Activated CD4-positive, alpha-beta T cell treated with anti-CD3 and anti-CD28 coated beads for 24 hours (primary cell): Measurements from ENCODE around the gene PYY.
"Not testable (repeated sequence)": the region's sequence is repeated elsewhere in the genome, so short reads cannot be mapped to it uniquely, and the experiment has no call there.

Experiments
- DNase-seq, 2 donors: peaks; one replicate each; pipeline ENCODE4 v3.0.0-alpha.2; 2020; ENCODE audit warnings: low read depth in 2 of 2

PYY gene

DNA sequence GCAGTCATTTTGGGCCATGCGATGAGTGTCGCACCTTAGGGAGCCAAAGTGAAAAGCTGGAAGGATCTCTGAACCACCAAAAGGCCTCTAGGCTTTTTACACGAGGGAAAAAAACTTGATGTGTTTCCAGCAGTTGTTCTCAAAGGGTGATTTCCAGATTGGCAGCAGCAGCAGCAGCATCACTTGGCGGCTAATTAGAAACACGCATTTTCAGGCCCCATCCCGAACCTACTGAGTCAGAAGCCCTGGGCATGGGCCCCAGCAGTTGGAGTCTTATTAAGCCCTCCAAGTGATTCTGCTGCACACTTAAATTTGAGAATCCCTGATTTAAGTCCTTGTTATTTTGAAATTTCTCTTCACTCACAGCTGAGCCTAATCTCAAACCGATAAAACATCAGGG lies 25.3 kb upstream of the PYY start:
- no peak for DNase-seq

DNA sequence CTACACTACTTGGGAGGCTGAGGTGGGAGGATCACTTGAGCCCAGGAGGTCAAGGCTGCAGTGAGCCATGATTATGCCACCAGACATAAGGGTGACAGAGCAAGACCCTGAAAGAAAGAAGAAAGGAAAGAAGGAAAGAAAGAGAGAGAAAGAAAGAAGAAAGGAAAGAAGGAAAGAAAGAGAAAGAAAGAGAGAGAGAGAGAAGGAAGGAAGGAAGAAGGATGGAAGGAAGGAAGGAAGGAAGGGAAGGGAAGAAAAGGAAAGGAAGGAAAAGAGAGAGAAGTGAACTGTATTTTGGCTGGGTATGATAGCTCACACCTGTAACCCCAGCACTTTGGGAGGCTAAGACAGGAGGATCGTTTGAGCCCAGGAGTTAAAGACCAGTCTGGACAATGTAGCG lies 24.3 kb upstream of the PYY start:
- DNase-seq = no peak

DNA sequence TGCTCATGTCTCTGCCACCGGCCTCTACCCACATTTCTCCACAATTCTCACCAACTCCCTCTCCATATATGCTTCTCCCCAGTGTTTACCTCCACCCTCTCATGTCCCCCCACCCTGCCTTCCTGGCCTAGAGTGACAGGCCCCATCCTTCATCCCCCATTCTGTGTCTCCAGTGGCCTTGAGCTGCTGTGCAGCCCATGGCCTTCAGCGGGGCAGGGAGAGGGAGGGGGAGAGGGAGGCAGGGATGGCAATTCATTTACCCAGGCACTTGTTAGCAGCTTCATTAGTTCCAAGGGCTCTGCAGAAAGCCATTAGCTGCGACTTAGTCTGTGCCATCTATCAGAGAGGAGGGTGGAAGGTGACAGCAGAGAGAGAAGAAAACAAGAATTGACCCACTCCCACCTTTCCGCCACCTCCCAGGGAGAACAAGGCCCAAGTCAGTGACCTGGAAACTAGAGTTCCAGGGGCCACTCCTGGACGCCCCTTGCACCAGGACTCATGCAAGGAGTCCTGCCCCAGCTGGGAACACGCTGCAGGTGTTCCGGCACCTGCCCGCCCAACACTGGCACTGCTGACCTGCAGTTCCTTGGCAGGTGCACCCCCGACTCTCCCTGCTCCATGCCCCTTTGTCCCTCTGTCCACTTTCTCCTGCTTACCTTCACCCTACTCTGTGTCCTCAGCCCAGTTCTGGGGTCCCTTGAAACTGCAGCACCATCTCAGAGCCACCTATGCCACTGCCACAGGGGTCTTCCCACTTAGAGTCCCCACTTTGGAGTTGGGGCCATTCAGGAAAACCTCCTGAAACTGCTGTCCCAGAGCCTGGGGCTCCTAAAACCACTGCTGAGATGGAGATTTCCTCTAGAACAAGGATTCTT lies 23.5 kb upstream of the PYY start:
- no peak for DNase-seq

DNA sequence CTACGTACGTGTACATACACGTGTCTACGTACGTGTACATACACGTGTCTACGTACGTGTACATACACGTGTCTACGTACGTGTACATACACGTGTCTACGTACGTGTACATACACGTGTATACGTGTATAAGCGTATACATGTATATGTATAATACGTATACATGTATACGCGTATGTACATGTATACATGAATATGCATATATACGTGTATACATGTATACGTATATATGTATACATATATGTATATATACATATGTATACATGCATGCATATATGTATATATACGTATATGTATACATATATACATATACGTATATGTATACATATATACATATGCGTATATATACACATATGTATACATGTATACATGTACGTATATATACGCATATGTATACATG lies 22.2 kb upstream of the PYY start:
- DNase-seq = no peak

DNA sequence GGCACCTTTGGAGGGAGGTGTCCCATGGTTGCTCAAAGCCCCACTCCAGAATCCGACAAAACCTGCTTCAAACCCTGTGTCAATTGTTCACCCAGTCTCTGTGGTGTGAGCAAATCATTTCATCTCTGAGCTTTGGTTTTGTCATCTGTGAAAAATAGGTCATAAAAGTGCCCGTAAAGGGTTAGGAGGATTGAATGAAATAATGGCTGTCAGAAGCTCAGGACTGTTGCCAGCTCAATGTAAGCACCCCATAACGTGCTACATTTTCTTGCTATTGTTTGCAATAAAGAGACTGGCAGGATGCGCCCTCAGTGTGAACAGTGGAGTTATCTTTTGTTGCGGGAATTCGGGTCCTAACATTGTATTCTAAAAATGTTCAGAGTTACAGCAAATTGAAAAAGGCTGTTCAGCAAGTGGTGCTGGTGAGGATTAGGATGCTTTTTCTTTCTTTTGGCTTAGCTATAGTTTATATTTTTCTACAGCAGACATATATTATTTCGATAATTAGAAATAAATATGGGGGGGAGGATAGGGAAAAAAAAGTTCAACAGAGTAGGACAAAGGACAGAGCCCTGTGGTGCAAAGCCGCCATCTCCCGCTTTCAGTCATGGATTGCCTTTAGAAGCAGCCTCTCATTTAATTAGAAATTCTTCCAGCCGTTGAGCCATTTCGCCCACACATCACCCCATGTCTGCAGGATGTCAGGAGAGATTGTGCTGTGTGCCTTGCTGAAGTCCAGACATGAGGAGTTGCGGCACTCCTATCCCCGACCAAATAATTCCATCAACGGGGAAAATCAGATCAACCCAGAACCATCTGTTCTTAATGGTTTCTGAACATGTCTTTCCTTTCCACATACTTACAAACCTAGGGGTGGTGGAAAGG lies 20.9 kb upstream of the PYY start:
- no peak for DNase-seq

DNA sequence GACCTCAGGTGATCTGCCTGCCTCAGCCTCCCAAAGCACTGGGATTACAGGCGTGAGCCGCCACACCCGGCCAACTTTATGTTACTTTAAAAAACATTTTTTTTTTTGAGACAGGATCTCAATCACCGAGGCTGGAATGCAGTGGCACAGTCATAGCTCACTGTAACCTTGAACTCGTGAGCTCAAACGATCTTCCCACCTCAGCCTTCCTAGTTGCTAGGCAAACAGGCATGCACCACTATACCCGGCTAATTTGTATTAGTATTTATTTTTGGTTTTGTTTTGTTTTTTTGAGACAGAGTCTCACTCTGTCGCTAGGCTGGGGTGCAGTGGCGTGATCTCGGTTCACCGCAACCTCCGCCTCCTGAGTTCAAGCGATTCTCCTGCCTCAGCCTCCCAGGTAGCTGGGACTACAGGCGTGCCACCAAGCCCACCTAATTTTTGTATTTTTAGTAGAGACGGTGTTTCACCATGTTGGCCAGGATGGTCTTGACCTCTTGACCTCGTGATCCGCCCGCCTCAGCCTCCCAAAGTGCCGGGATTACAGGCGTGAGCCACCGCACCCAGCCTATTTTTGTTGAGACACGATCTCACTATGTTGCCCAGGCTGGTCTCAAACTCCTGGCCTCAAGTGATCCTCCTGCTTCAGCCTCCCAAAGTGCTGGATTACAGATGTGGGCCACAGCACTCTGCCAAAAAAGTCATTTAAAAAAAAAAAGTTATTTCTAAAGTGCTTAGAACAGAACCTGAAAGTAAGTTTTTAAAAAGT lies 18.9 kb upstream of the PYY start:
- not testable (repeated sequence) for DNase-seq

DNA sequence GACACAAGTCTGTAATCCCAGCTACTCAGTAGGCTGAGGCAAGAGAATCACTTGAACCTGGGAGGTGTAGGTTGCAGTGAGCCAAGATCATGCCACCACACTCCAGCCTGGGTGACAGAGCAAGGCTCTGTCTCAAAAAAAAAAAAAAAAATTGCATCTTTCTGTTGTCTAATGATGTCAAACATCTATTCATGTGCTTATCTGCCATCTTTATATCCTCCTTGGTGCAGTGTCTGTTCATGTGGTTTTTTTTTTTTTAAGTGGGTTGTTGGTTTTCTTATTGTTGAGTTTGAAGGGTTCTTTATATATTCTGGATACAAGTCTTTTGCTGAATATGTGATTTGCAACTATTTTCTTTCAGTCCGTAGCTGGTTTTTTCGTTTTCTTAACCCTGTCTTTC lies 17.7 kb upstream of the PYY start:
- not testable (repeated sequence) for DNase-seq

DNA sequence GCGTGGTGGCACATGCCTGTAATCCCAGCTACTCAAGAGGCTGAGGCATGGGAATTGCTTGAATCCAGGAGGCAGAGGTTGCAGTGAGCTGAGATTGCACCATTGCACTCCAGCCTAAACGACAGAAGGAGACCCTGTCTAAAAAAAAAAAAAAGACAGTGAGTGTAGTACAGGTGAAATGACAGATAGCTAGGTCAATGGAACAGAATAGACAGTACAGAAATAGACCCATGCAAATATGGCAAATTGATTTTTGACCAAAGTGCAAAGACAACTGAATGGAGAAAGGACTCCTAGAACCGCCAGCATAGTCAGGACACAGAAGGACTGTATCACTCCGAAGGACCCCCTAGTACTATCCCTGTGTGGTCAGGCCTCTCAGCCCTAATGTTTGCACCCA lies 16.6 kb upstream of the PYY start:
- DNase-seq = no peak

DNA sequence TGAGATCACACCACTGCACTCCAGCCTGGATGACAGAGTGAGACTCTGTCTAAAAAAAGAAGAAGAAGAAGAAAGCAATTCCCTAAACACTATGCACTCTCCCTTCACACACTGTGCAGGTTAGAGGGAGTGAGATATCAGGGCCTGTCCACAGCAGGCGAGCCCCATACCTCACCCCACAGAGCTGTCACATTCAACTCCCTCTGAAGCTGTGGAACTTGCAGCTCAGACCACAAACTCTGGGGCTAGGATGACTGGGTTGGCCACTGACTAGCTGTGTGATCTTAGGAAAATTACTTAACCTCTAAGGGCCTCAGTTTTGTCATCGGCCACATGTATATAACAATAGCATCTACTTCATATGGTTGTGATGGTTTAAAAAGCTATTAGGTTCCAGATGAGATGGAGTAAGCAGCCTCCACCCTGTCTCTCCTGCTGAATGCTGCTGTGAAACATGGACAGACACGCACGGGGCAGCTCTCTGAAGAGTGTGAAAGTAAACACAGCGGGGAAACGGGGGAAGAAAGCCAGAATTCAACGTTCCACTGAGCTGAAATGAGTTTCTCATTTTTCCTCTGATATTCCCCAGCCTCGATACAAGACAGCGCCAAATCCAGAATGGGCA lies 13.6 kb upstream of the PYY start:
- no peak for DNase-seq

DNA sequence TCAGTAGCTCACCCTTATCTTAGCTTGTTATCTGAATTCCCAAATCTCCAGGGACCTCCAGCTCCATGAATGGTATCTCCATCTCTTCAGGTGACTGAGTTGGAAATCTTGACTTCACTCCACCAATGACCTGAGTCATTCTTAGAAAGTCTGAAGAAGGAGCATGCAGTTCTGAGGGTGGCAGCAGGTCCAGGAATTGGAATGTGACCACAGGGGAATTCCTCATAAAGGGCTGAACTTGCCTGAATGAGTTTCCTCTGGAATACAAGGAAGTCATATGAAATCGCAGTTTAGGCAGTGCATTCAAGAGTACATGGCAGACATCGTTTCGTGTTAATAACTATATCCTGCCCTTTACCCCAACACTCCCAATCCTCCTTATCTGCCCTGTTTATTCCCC lies 12.5 kb upstream of the PYY start:
- no peak for DNase-seq

DNA sequence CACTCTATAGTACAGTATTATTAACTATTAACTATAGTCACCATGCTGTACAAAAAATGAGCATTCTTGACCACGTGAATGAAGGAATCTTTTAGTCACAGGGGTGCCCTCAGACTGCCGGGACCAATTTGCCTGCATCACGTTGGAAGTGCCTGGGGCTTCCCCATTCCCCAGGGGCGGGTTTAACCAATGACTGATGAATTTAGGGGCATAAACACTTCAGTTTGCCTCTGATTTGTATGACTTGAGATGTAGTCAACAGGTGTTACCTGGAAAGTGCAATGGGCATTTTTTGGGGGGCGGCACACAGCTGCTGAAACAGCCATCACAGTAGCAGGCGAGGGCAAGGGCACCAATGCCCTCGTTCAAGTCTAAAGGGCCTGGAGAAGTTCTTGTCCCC lies 8.7 kb upstream of the PYY start:
- no peak for DNase-seq

DNA sequence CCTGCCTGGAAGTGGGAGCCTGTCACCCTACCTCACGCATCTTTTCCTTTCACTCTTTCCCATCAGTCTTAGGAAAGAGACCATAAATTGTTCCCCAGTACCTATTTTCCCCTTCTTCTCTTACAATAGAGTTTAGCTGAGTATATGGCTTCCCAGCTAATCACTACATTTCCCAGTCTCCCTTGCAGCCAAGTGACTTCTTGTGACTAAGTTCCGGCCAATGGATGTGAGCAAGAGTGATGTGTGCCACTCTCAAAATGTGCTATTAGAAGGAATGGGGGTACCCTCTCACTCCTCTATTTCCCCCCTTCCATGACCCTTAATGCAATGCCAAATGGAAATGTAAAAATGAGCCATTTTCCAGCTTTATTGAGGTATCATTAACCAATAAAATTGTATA lies 8.2 kb upstream of the PYY start:
- no peak for DNase-seq

DNA sequence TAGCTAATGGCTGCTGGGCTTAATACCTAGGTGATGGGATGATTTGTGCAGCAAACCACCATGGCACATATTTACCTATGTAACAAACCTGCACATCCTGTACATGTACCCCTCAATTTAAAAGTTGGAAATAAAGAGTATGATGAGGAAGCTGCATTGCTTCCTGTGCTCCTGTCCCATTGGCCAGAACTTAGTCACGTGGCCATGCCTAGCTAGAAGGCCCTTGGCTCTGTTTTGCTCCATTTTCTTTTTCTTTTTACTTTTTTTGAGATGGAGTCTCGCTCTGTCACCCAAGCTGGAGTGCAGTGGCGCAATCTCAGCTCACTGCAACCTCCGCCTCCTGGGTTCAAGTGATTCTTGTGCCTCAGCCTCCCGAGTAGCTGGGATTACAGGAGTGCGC lies 7.6 kb upstream of the PYY start:
- not testable (repeated sequence) for DNase-seq

DNA sequence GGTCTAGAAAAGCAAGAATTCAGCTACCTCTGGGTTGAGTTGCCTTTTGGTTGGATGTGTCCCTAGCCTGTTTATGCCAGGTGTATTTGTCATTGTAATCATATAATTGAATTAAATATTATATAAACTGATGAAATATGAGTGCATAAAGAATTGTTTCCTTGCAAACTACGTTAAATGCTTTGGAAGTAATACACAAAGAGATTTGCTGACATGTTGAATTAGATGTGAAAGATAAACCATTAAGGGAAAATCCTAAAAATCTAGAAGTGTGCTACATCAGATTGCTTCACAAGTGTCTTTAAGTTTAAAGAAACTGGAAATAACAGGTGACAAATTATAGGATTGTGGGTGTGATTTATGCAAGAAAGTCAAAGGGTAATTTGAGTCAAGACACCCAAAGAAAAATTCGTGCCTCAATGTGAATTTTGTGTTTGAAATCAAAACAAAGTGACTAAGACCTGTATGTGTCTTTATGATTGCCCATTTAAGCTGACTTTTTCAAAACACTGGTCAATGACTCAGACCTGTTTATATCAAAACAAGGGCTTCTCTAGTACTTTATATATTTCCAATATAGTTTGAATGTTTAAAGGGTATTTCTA lies 5.1 kb upstream of the PYY start:
- no peak for DNase-seq

DNA sequence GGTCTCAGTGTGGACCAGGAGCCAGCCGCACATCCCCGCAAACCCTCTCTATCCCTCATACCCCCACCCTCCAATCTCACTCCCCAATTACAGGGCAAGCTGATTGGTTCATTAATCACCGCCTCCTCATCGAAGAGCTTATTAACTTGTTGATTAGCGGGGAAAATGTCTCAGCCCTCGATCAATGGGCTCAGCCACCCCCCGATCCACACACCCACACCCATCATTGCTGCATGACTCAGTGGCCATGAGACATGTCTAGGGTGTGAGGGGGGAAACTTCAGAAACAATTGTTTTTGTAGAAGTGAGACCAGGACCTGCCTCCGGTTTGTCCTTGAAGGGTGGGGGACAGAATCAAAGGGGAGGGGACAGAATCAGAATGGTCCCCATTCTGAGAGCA lies 2.5 kb upstream of the PYY start:
- no peak for DNase-seq

DNA sequence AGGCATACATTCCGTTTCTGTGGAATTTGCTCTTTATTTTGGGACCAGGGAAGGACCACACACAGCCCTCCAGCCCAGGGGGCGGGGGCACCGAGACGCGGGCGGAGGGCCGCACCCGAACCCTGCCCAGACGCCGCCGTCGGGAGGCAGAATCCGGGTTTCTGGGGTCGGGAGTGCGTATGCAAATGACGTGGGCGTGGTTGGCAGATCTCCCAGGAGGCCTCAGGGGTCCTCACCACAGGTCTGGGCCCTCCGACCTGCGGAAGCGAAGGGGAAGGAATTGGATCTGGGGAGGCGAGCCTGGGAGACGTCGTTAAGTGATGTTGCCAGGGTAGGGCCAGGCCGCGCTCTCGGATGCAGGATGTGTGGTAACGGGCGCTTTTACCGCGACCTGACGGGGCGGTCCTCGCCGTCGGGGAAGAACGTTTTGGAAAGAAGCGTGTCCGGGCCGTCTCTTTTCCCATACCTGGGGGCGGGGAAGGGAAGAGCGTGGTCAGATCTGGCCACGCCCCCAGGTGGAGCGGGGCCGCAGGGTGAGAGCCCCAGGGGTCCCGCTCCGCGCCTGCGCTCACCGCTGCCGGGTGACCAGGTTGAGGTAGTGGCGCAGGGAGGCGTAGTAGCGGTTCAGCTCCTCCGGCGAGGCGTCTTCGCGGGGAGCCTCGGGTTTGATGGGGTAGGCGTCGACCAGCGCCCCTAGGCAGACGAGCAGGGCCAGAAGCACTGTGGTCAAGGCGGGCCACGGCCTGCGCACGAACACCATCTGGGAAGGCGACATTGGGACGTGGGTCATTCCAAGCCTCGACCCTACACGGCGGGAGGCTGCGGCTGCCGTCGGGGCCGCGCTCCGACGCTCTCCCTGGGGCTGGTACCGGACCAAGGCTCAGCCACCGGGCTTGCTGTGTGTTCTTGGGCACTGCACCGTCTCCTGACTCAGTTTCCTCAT lies 745 bp downstream of the PYY start:
- no peak for DNase-seq

DNA sequence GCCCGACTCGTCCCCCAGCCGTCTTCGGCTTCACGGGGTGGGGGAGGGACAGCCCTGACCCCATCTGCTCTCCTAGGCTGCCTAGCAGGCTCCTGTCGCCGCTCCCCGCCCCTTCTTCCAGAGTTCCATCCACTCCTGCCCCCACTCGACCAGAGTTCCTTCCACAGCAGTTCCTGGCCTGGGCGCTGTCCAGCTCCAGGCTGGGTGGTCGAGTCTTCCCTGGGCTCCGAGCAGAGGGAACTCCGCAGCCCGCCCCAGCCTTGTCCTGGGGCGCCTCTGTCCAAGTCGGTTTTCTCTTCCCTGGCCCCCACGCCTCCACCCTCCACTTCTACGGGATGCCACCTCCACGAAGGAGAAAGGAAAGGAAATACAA lies 1.4 kb downstream of the PYY start:
- DNase-seq = no peak

DNA sequence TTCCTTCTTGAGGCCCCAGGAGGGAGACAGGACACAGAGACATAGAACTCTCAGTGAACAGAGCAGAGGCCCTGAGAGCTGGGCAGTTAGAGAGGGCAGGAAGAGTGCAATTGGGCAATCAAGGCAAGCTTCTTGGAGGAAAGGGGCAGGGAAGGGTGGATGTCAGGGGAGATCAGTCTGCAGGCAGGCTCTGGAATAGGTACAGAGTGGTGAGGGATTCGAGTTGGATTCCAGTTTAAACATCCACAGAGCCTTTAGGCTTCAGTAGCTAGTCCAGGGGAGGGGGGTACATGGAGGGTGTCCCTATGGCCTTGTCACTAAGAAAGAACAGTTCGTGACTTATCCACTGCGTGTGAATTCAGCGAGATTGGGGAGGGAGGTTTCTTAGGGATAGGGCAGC lies 2.0 kb downstream of the PYY start:
- DNase-seq = no peak

DNA sequence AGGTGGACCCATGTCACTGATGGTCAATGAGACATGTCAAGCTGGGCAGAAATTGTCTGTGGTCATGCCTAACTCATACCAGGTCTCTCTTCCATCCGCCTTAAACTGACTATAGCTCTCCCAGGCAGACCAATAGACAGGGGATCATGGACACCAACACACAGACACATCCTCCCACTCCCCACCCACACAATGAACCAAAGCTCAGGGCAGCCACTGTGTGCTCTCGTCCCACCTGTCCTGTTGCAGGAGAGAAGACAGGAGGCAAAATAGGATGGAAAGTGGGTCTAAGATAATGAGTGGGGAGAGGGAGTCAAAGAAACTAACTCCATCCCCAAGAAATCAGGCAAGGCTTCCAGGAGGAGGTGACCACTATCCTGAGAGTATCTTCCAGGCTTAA lies 3.2 kb downstream of the PYY start:
- DNase-seq = no peak

DNA sequence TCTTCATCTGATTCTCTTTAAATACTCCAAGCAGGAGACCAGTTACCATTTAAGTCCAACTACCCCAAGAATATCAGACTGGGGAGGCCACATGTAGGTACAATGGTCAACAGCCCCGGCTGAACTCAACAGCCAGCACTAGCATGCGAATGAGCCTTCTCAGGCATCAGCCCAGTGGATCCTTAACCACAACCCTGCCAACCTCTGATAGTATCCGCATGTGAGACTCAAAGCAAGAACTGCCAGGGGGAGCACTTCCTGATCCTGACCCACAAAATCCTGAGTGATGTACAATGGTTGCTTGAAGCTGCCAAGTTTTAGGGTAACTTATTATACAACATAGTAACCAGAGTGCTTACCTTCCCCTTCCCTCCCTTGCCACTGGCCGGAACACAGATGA lies 4.0 kb downstream of the PYY start:
- no peak for DNase-seq
